Esophagus squamous epithelium (tissue), 4 donors: Measurements from ENCODE around the gene SLC9A1.

Source experiments
- CTCF ChIP-seq, 6 experiments: fragments of 450-650 bp in 4 of 6; fragments of 200-600 bp in 2 of 6; sonication (generic) in 2 of 6; IDR thresholded peaks; one replicate each; pipeline ENCODE4 v1.5.1; 2016 to 2019; ENCODE audit warnings: antibody characterized with exemption in 6 of 6, mild to moderate bottlenecking in 4 of 6, moderate library complexity in 4 of 6
- POLR2A ChIP-seq, 4 donors: fragments of 450-650 bp; IDR thresholded peaks; one replicate each; pipeline ENCODE4 v1.6.1; 2017; ENCODE audit warnings: antibody characterized with exemption in 4 of 4, mild to moderate bottlenecking in 4 of 4, moderate library complexity in 3 of 4

GRCh38 chr1:27106561-27107323 is 48.2 kb downstream of the SLC9A1 start:
- TF ChIP-seq CTCF (IDR thresholded peaks at IDR 0.05) = no peak
- no peak for TF ChIP-seq POLR2A (IDR thresholded peaks at IDR 0.05)
